Right forelimb (tissue), 1 donor: ENCODE data around the gene MED9.
"Not testable (repeated sequence)": the region's sequence is repeated elsewhere in the genome, so short reads cannot be mapped to it uniquely, and the experiment has no call there.

Experiments used
- DNase-seq: peaks from one replicate; pipeline ENCODE4 v3.0.0-alpha.2; 2018

MED9 gene

GRCh38 chr17:17456251-17456650 is 20.5 kb upstream of the MED9 start:
- no peak for DNase-seq

- DNase-seq = no peak
Measured at GRCh38 chr17:17457680-17458079, 19.1 kb upstream of the MED9 start.

GRCh38 chr17:17460038-17460437 is 16.8 kb upstream of the MED9 start:
- no peak for DNase-seq

GRCh38 chr17:17462048-17462824 is 14.6 kb upstream of the MED9 start:
- DNase-seq = no peak

- no peak for DNase-seq
Measured at GRCh38 chr17:17463821-17464220, 13.0 kb upstream of the MED9 start.

- DNase-seq = not testable (repeated sequence)
Measured at GRCh38 chr17:17465878-17466277, 10.9 kb upstream of the MED9 start.

GRCh38 chr17:17466511-17466910 is 10.3 kb upstream of the MED9 start:
- DNase-seq = no peak

- no peak for DNase-seq
Measured at GRCh38 chr17:17467016-17467415, 9.8 kb upstream of the MED9 start.

- no peak for DNase-seq
Measured at GRCh38 chr17:17467720-17468119, 9.1 kb upstream of the MED9 start.

- DNase-seq = no peak
Measured at GRCh38 chr17:17468217-17469010, 8.4 kb upstream of the MED9 start.

- DNase-seq = no peak
Measured at GRCh38 chr17:17469358-17469757, 7.4 kb upstream of the MED9 start.

- DNase-seq = no peak
Measured at GRCh38 chr17:17469996-17470395, 6.8 kb upstream of the MED9 start.

- no peak for DNase-seq
Measured at GRCh38 chr17:17472333-17472920, 4.4 kb upstream of the MED9 start.

- DNase-seq = no peak
Measured at GRCh38 chr17:17474341-17474740, 2.5 kb upstream of the MED9 start.

- no peak for DNase-seq
Measured at GRCh38 chr17:17479209-17479608, 2.4 kb downstream of the MED9 start.

GRCh38 chr17:17480593-17481148 is 3.9 kb downstream of the MED9 start:
- DNase-seq = no peak

- no peak for DNase-seq
Measured at GRCh38 chr17:17481860-17482259, 5.1 kb downstream of the MED9 start.

- no peak for DNase-seq
Measured at GRCh38 chr17:17484451-17484899, 7.7 kb downstream of the MED9 start.

GRCh38 chr17:17485420-17485819 is 8.6 kb downstream of the MED9 start:
- no peak for DNase-seq

GRCh38 chr17:17486416-17486815 is 9.6 kb downstream of the MED9 start:
- not testable (repeated sequence) for DNase-seq

- DNase-seq = no peak
Measured at GRCh38 chr17:17487998-17488397, 11.2 kb downstream of the MED9 start.

- DNase-seq = no peak
Measured at GRCh38 chr17:17491031-17491471, 14.3 kb downstream of the MED9 start.

GRCh38 chr17:17491546-17491988 is 14.8 kb downstream of the MED9 start:
- no peak for DNase-seq
